KOPT-K1 (cell line): Measurements from ENCODE around the gene MRPL40.

ENCODE experiments used
- H3K27ac ChIP-seq: fragments of 200-600 bp; sonication (generic); 2 replicates; pipeline ENCODE4 v1.5.1; 2016; ENCODE audit warnings: antibody characterized with exemption, mild to moderate bottlenecking, low read depth, low read length; ENCODE audit not compliant: poor library complexity, severe bottlenecking
- H3K36me3 ChIP-seq: fragments of 200-600 bp; sonication (generic); 2 replicates; pipeline ENCODE4 v1.5.1; 2017; ENCODE audit warnings: antibody characterized with exemption, mild to moderate bottlenecking, low read length, moderate library complexity; ENCODE audit not compliant: insufficient read depth
- H3K9me3 ChIP-seq: fragments of 200-600 bp; sonication (generic); 2 replicates; pipeline ENCODE4 v1.5.1; 2017; ENCODE audit warnings: antibody characterized with exemption, low read length, mild to moderate bottlenecking; ENCODE audit not compliant: insufficient read depth, poor library complexity, severe bottlenecking

The MRPL40 gene

DNA sequence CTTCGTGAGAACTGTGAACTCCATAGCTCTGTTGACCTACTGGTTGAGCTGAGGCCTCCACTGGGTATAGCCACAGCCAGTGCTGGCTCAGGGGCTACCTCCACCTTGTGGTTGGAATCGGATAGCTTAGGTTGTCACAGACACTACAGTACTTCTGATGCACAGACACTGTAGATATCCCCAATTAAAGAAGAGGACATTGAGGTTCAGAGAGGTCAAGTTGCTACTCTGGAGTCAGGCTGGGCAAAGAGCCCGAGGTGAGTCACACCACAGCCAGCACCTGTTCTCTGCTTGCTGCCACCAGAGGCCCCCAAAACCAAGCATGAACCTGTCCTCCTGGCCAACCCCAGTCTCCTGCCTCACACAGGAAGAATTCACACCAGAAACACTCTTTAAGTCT, 41.2 kb downstream of the MRPL40 start:
- Histone ChIP-seq H3K27ac (no peak overlapping the region), H3K36me3 (peaks cover 77% of the 10 kb centered on the region)

DNA sequence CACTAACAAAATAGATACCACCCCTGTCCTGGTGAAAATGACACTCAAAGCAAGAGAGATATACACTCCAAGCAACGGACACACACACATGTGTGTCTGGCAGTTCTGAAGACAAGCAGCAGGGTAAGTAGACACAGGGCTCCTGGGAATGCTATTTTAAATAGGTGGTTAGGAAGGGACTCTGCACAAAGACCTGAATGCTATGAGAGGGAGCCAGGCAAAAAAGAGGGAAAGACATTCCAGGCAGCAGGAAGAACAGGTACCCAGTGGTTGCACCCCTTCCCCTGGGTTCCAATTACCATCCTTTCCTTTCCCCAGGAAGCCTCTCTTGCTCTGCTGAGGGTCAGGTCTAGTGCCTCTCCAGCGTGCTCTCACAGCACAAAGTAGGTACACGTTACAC, 43.7 kb downstream of the MRPL40 start:
- H3K27ac ChIP-seq = no peak overlapping the region
- no peaks in the 10 kb centered on the region for H3K9me3 ChIP-seq
- peaks cover 52% of the 10 kb centered on the region for H3K36me3 ChIP-seq

More for the DNA sequence above, 41.2 kb downstream of the MRPL40 start:
- H3K9me3 ChIP-seq = no peaks in the 10 kb centered on the region

- Histone ChIP-seq H3K36me3 (peaks cover 50% of the 10 kb centered on the region), H3K27ac (peak overlapping the region; percentile 94), H3K9me3 (no peaks in the 10 kb centered on the region)
These were observed 45.1 kb downstream of the MRPL40 start for GRCh38 chr22:19477321-19478044.

- Histone ChIP-seq H3K27ac (peak overlapping the region; percentile 94), H3K36me3 (peaks cover 50% of the 10 kb centered on the region), H3K9me3 (no peaks in the 10 kb centered on the region)
These were observed 45.9 kb downstream of the MRPL40 start for GRCh38 chr22:19478045-19478900.

DNA sequence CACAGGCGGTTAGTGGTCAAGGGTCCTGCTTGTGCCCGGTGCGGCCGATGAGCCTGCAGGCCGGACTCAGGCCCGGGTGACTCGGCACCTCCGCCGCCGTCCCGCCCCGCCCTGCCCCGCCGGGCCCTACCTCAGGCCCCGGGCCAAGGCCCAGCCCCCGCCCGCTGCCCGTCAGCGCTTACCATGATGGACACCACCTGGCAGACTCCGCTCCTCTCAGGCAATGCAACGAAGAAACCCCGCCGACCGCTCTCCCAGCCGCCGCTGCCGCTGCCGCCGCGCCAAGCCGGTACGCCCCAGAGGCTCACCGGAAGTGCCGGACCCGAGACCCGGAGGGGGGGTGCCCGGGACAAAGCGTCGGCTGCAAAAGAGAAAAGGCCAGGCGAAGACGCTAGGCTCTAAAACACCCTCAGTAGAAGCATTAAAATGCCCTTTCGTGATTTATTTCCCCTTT, 46.6 kb downstream of the MRPL40 start, which contains the start of gene UFD1:
Gene UFD1 (minus strand): TSS at position 293 of the 454 bp plus-strand sequence. CDS start 108 bp downstream, at position 185.
- Histone ChIP-seq H3K27ac (peak within 1 kb of the TSS; percentile 94), H3K36me3 (peaks cover 50% of the 10 kb centered on the region), H3K9me3 (no peaks in the 10 kb centered on the region)

- Histone ChIP-seq H3K9me3 (no peaks in the 10 kb centered on the region), H3K36me3 (peaks cover 52% of the 10 kb centered on the region), H3K27ac (peak within 1 kb of the TSS; percentile 94)
These were observed 47.2 kb downstream of the MRPL40 start, which contains the start of gene CDC45 for GRCh38 chr22:19479355-19480172. CDC45 (plus strand) TSS chr22:19479920; CDS start chr22:19479969, 49 bp downstream.

GRCh38 chr22:19480173-19480568, 47.8 kb downstream of the MRPL40 start:
- peak overlapping the region; percentile 94 for H3K27ac ChIP-seq
- H3K36me3 ChIP-seq = peaks cover 52% of the 10 kb centered on the region
- H3K9me3 ChIP-seq = no peaks in the 10 kb centered on the region

GRCh38 chr22:19480789-19481188, 48.4 kb downstream of the MRPL40 start:
- Histone ChIP-seq H3K27ac (peak overlapping the region; percentile 94), H3K36me3 (peaks cover 52% of the 10 kb centered on the region), H3K9me3 (no peaks in the 10 kb centered on the region)

GRCh38 chr22:19482297-19482696, 50.0 kb downstream of the MRPL40 start:
- no peaks in the 10 kb centered on the region for H3K9me3 ChIP-seq
- peaks cover 60% of the 10 kb centered on the region for H3K36me3 ChIP-seq
- no peak overlapping the region for H3K27ac ChIP-seq

GRCh38 chr22:19483481-19484244, 51.3 kb downstream of the MRPL40 start:
- no peaks in the 10 kb centered on the region for H3K9me3 ChIP-seq
- H3K36me3 ChIP-seq = peaks cover 74% of the 10 kb centered on the region
- H3K27ac ChIP-seq = no peak overlapping the region
